Stimulated activated CD8-positive, alpha-beta memory T cell treated with anti-CD3 and anti-CD28 coated beads, Interleukin-12 subunit alpha, Interleukin-12 subunit beta, amount 100 ng/mL, for 1 hour (primary cell): ENCODE data around the gene ELN.
"Not testable (repeated sequence)": the region's sequence is repeated elsewhere in the genome, so short reads cannot be mapped to it uniquely, and the experiment has no call there.

Experiments
- DNase-seq: peaks from one replicate; pipeline ENCODE4 v3.0.0-alpha.2; 2020; ENCODE audit warnings: low read depth

Gene ELN

GRCh38 chr7:74001150-74001494 is 26.9 kb upstream of the ELN start:
- no peak for DNase-seq

GRCh38 chr7:74002474-74003017 is 25.4 kb upstream of the ELN start:
- DNase-seq: no peak

GRCh38 chr7:74003621-74004020 is 24.4 kb upstream of the ELN start:
- no peak for DNase-seq

GRCh38 chr7:74006032-74006431 is 21.9 kb upstream of the ELN start:
- no peak for DNase-seq

- no peak for DNase-seq
Observed at GRCh38 chr7:74006451-74007241, 21.3 kb upstream of the ELN start.

- no peak for DNase-seq
Observed at GRCh38 chr7:74007242-74007567, 20.8 kb upstream of the ELN start.

- no peak for DNase-seq
Observed at GRCh38 chr7:74008687-74009086, 19.3 kb upstream of the ELN start.

- DNase-seq: no peak
Observed at GRCh38 chr7:74009719-74010118, 18.3 kb upstream of the ELN start.

GRCh38 chr7:74010407-74010806 is 17.6 kb upstream of the ELN start:
- no peak for DNase-seq

GRCh38 chr7:74011421-74011820 is 16.6 kb upstream of the ELN start:
- not testable (repeated sequence) for DNase-seq

GRCh38 chr7:74012842-74013249 is 15.1 kb upstream of the ELN start:
- DNase-seq: no peak

GRCh38 chr7:74013539-74014272 is 14.3 kb upstream of the ELN start:
- no peak for DNase-seq

- no peak for DNase-seq
Observed at GRCh38 chr7:74014931-74015330, 13.0 kb upstream of the ELN start.

- DNase-seq: no peak
Observed at GRCh38 chr7:74015670-74016069, 12.3 kb upstream of the ELN start.

- DNase-seq: no peak
Observed at GRCh38 chr7:74017125-74017524, 10.8 kb upstream of the ELN start.

- DNase-seq: no peak
Observed at GRCh38 chr7:74018246-74018895, 9.6 kb upstream of the ELN start.

GRCh38 chr7:74019149-74019548 is 8.8 kb upstream of the ELN start:
- no peak for DNase-seq

- DNase-seq: no peak
Observed at GRCh38 chr7:74020390-74020789, 7.6 kb upstream of the ELN start.

GRCh38 chr7:74021546-74022320 is 6.2 kb upstream of the ELN start:
- DNase-seq: no peak

GRCh38 chr7:74022507-74022906 is 5.5 kb upstream of the ELN start:
- no peak for DNase-seq

- DNase-seq: no peak
Observed at GRCh38 chr7:74023092-74023536, 4.9 kb upstream of the ELN start.

- DNase-seq: no peak
Observed at GRCh38 chr7:74023786-74024185, 4.2 kb upstream of the ELN start.
